K562 (cell line): Measurements from ENCODE around the gene ATXN7L2. TPM values are rescaled to one million over a fixed set of nuclear protein-coding genes. Genes with fewer than 3 reads are reported as not detected.

Experiments
- ATAC-seq: fragments of 200-7000 bp; cut with Tn5 transposase; 3 replicates; pipeline ENCODE4 v1.9.1; 2020; ENCODE audit warnings: moderate library complexity
- BruUV-seq: library from RNA; stranded (reverse); fragments of 400-500 nt; replicated peaks from 2 replicates; lab custom pipeline; 2021; lab: Mats Ljungman, UMichigan
- CTCF ChIA-PET: fragments of 300-600 bp; formaldehyde crosslinking; extraction: SDS; loops from one replicate; lab custom pipeline; 2021; ENCODE audit warnings: low intra/inter-chr PET ratio; lab: Yijun Ruan, JAX
- POLR2A ChIA-PET: fragments of 300-600, 350-650 bp; sonication (Branson Sonifier 250); formaldehyde crosslinking; extraction: SDS; loops from one replicate; lab custom pipeline; 2021; ENCODE audit warnings: antibody characterized with exemption, inconsistent platforms; lab: Yijun Ruan, JAX
- DNase-seq, 4 experiments: peaks; one replicate each; pipeline versions ENCODE4 v3.0.0 to v3.0.0-alpha.2; 2011 to 2018; ENCODE audit warnings: low spot score in 3 of 4, mixed read lengths in 3 of 4; ENCODE audit errors: extremely low read depth in 1 of 4
- FAIRE-seq: peaks from 2 replicates; lab custom pipeline; 2011; peaks lifted over from hg19 to GRCh38; lab: Jason Lieb, UNC
- H2AFZ ChIP-seq: 2 replicates; pipeline ENCODE4 v1.6.0; 2011; ENCODE audit warnings: low read depth, low read length, control low read depth, inconsistent platforms
- H3K27ac ChIP-seq: fragments of 200-600 bp; 3 replicates; pipeline ENCODE4 v1.8.0; 2011; ENCODE audit warnings: low read depth, mild to moderate bottlenecking, control low read depth, inconsistent platforms, low read length, moderate library complexity, mixed read lengths; ENCODE audit errors: extremely low read depth
- H3K27me3 ChIP-seq, 2 experiments: fragments of 300-600 bp in 1 of 2; 2 replicates in 1 of 2; 3 replicates in 1 of 2; pipeline versions ENCODE4 v1.6.0 to v1.8.0; 2011; ENCODE audit warnings: inconsistent platforms in 2 of 2, low read length in 2 of 2, mild to moderate bottlenecking in 1 of 2, mixed read lengths in 1 of 2, moderate library complexity in 1 of 2; ENCODE audit not compliant: control insufficient read depth in 2 of 2, insufficient read depth in 2 of 2
- H3K36me3 ChIP-seq: fragments of 300-600 bp; 3 replicates; pipeline ENCODE4 v1.8.0; 2011; ENCODE audit warnings: mild to moderate bottlenecking, low read length, inconsistent platforms; ENCODE audit not compliant: control insufficient read depth, insufficient read depth
- H3K4me1 ChIP-seq, 2 experiments: fragments of 200-600 bp in 1 of 2; replicated peaks in 1 of 2; 2 replicates in 1 of 2; 3 replicates in 1 of 2; pipeline versions ENCODE4 v1.5.1 to v1.8.0; 2011; ENCODE audit warnings: inconsistent platforms in 2 of 2, low read length in 2 of 2, mild to moderate bottlenecking in 1 of 2, mixed read lengths in 1 of 2, moderate library complexity in 1 of 2; ENCODE audit not compliant: control insufficient read depth in 2 of 2, insufficient read depth in 2 of 2
- H3K4me2 ChIP-seq: 2 replicates; pipeline ENCODE4 v1.6.1; 2011; ENCODE audit warnings: low read length, control low read depth, inconsistent platforms, mixed read lengths; ENCODE audit not compliant: insufficient read depth
- H3K4me3 ChIP-seq: fragments of 200-600 bp; sonication (generic), shearing (Covaris generic); 2 replicates; pipeline ENCODE4 v1.5.1; 2016; ENCODE audit warnings: control low read depth, inconsistent platforms
- H3K79me2 ChIP-seq: fragments of 200-600 bp; 3 replicates; pipeline ENCODE4 v1.8.0; 2011; ENCODE audit warnings: low read length, inconsistent platforms; ENCODE audit not compliant: control insufficient read depth, insufficient read depth
- H3K9ac ChIP-seq, 2 experiments: 2 replicates each; pipeline versions ENCODE4 v1.6.0 to v1.6.1; 2011; ENCODE audit warnings: low read depth in 2 of 2, low read length in 2 of 2, control low read depth in 1 of 2, inconsistent platforms in 1 of 2, mild to moderate bottlenecking in 1 of 2, mixed read lengths in 1 of 2; ENCODE audit not compliant: insufficient read depth in 1 of 2
- H3K9me1 ChIP-seq: one replicate; pipeline ENCODE4 v1.6.0; 2011; ENCODE audit warnings: inconsistent platforms, mild to moderate bottlenecking, low read length, moderate library complexity; ENCODE audit not compliant: control insufficient read depth, insufficient read depth
- H3K9me3 ChIP-seq: replicated peaks from 2 replicates; pipeline ENCODE4 v1.5.1; 2011; ENCODE audit warnings: low read depth, low read length, inconsistent platforms; ENCODE audit not compliant: control insufficient read depth, insufficient read depth
- H4K20me1 ChIP-seq: replicated peaks from 2 replicates; pipeline ENCODE4 v1.6.1; 2011; ENCODE audit warnings: low read length, inconsistent platforms, mixed read lengths; ENCODE audit not compliant: control insufficient read depth, insufficient read depth
- EZH2 ChIP-seq: IDR thresholded peaks from 2 replicates; pipeline ENCODE4 v1.6.1; 2012; ENCODE audit warnings: low read depth, mild to moderate bottlenecking, inconsistent platforms, low read length, borderline replicate concordance
- SAFB ChIP-seq: fragments of 200-400 bp; formaldehyde crosslinking; IDR thresholded peaks from 2 replicates; pipeline ENCODE4 v1.6.1; 2017; ENCODE audit warnings: low read depth, low read length, borderline replicate concordance
- ZBTB1 ChIP-seq: sonication (generic); formaldehyde crosslinking; IDR thresholded peaks from 2 replicates; pipeline ENCODE4 v1.8.1; 2023; ENCODE audit warnings: missing genetic modification reagents, low read depth, mild to moderate bottlenecking, borderline replicate concordance
- ZKSCAN1 ChIP-seq: fragments of 150-350 bp; IDR thresholded peaks from 2 replicates; pipeline ENCODE4 v1.6.1; 2016; ENCODE audit warnings: low read depth, low read length
- ZNF766 ChIP-seq: fragments of 200-800 bp; sonication (Bioruptor generic); conservative IDR thresholded peaks from 2 replicates; pipeline ENCODE4 v1.6.1; 2016; ENCODE audit warnings: missing genetic modification characterization, missing compliant biosample characterization
- WGBS: fragments of 100-300 bp; shearing (Covaris generic); methylation state at CpG from one replicate; pipeline ENCODE4 v1.1.6; 2016; ENCODE audit warnings: low coverage, mixed read lengths; ENCODE audit not compliant: insufficient coverage; ENCODE audit errors: missing lambda C conversion rate; 5-methylcytosine and 5-hydroxymethylcytosine counted together
- in situ Hi-C: fragments of 300-500 bp; cut with MboI; formaldehyde crosslinking; loops from 4 replicates; pipeline ENCODE4 v1.15.0; 2018; ENCODE audit warnings: inconsistent platforms, mixed read lengths
- intact Hi-C: fragments of 100-400 bp; cut with micrococcal nuclease; formaldehyde crosslinking; loops from 2 replicates; pipeline ENCODE4 v1.14.2; 2022
- polyA plus RNA-seq, 8 experiments: library from polyadenylated mRNA; depleted of rRNA in 4 of 8; stranded (reverse) in 5 of 8; unstranded in 3 of 8; fragments of >200 nt; fragmentation: Nextera tagmentation in 2 of 8; fragmentation: Illumina TruSeq in 1 of 8; extraction: Ambion mirVana in 2 of 8; extraction: Trizol in 1 of 8; gene quantifications; 2 replicates each; pipeline versions ENCODE4 v1.2.1 to v1.2.3, GENCODE V29; 2011 to 2014; ENCODE audit warnings: inconsistent platforms in 1 of 8, missing spikeins in 1 of 8
- total RNA-seq, 7 experiments: library from RNA; depleted of rRNA in 6 of 7; stranded (reverse); fragments of >200 nt in 6 of 7; fragmentation: Illumina TruSeq in 2 of 7; extraction: Trizol in 2 of 7; gene quantifications; 2 replicates each; pipeline versions ENCODE4 v1.2.1 to v1.2.3, GENCODE V29; 2011 to 2021; ENCODE audit warnings: low replicate concordance in 1 of 7

The ATXN7L2 gene
- total and polyA plus RNA-seq, 9 of the 15 experiments (the other 6 are each of a cell fraction or from before 2014, with no cell fraction given): 0.21 to 10.4 (median 5.8) TPM

DNA sequence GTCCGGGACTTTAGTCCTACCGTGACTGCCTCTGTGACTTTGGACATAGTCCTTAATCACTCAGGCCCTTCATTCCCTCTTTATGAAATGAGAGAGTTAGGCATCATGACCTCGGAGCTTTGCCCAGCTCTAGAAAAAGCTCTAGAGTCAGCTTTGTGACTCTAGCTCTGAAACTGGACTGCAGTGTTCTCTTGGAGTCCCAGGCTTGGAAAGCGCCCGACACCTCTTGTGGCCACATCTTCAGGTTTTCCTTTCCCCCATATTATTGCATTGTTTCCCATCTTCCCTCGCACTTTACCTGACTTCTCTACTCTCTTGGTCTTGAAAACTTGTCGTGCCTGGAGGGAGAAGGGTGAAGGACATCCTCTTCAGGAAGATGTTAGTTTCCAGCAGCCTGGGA lies 38.3 kb downstream of the ATXN7L2 start:
- CTCF ChIA-PET: no interaction called here
- Histone ChIP-seq H3K4me1 (no peaks in the 10 kb centered on the region; a peak in 1 of 5 replicates), H2AFZ (peak overlapping the region; percentile 18; the same call in 1 of the 2 replicates), H3K4me3 (no peak overlapping the region), H3K27me3 (peaks cover 33 to 37% of the 10 kb centered on the region in 2 experiments), H3K36me3 (no peaks in the 10 kb centered on the region), H3K27ac (no peak overlapping the region), H3K9me1 (no peaks in the 10 kb centered on the region), H3K4me2 (no peak overlapping the region), H3K79me2 (no peaks in the 10 kb centered on the region), H3K9me3 (no peaks in the 10 kb centered on the region), H4K20me1 (no peaks in the 10 kb centered on the region), H3K9ac (no peak overlapping the region)
- POLR2A ChIA-PET: interaction anchor here (0.6 to 1.1 kb wide), 5 partner anchors 9 to 1542 kb away, joined by 3 read pairs; partner anchors contain the start of gene CYB561D1
- BruUV-seq: no TSS peak
- no peak for FAIRE-seq
- intact Hi-C loops (no loop called here), in situ Hi-C loops (no loop called here)
- 9% methylated on average over 7 of the region's 7 CpGs for WGBS
- TF ChIP-seq ZNF766 (CRISPR knock-in tag): no peak
- TF ChIP-seq EZH2: peak; percentile 86; the same call in 1 of the 2 replicates
- ATAC-seq: peak; percentile 37
- no peak for DNase-seq

DNA sequence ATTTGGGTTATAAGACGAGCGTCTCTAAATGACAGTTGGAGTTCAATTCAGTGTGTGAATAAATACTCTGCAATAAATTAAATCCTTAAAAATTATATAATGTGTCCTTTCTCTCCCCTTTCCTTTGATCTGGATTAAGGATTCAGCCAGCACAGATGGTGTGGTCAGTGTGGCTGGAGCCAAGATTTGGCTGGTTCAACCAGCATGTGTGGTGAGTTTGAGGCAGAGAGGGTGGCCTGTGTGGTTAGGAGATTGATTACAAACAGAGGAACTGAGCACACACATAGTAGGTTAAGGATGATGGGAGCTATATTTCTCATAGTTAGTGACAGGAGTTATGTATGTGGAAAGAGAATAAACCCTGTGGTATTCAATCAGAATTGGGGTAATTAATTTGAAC lies 40.0 kb downstream of the ATXN7L2 start:
- in situ Hi-C loops (no loop called here), intact Hi-C loops (no loop called here)
- no TSS peak for BruUV-seq
- TF ChIP-seq ZBTB1 (CRISPR knock-in tag) (peak; percentile 65; the same call in 1 of the 2 replicates), ZKSCAN1 (0 out of 2 replicates have a peak, but pooled peaks have one; percentile 28), SAFB (no peak)
- POLR2A ChIA-PET: interaction anchor here (1.2 kb wide), 1 partner anchor 33 kb away, joined by 3 read pairs; no protein-coding TSS in a partner anchor
- Histone ChIP-seq H3K9me1 (no peaks in the 10 kb centered on the region), H3K4me2 (no peak overlapping the region), H3K9me3 (no peaks in the 10 kb centered on the region), H3K4me1 (no peaks in the 10 kb centered on the region; a peak in 1 of 5 replicates), H2AFZ (no peak overlapping the region), H4K20me1 (no peaks in the 10 kb centered on the region), H3K36me3 (no peaks in the 10 kb centered on the region), H3K4me3 (no peak overlapping the region), H3K79me2 (no peaks in the 10 kb centered on the region), H3K27ac (no peak overlapping the region), H3K9ac (no peak overlapping the region), H3K27me3 (peaks cover 44 to 54% of the 10 kb centered on the region in 2 experiments)
- ATAC-seq: no peak
- no peak for DNase-seq
- 4% methylated on average over 2 of the region's 2 CpGs for WGBS
- no peak for FAIRE-seq
- CTCF ChIA-PET: no interaction called here
